Tibial nerve (tissue), 4 donors: Measurements from ENCODE around the gene BCL6. TPM values are rescaled to one million over a fixed set of nuclear protein-coding genes. Genes with fewer than 3 reads are reported as not detected.

Source experiments
- DNase-seq, 2 donors: peaks; one replicate each; pipeline ENCODE4 v3.0.0-alpha.2; 2019; ENCODE audit warnings: low spot score in 2 of 2
- H3K27ac ChIP-seq, 4 donors: fragments of 200-600 bp; sonication (generic) in 3 of 4; one replicate each; pipeline ENCODE4 v1.5.1; 2017 to 2019; ENCODE audit warnings: mild to moderate bottlenecking in 1 of 4
- H3K27me3 ChIP-seq, 2 donors: fragments of 200-600 bp; sonication (generic) in 1 of 2; one replicate each; pipeline versions ENCODE4 v1.5.1 to v1.6.0; 2017 to 2019
- H3K36me3 ChIP-seq, 3 donors: fragments of 200-600 bp; sonication (generic); one replicate each; pipeline ENCODE4 v1.5.1; 2018 to 2019
- H3K4me1 ChIP-seq, 4 donors: fragments of 200-600 bp; sonication (generic) in 3 of 4; one replicate each; pipeline ENCODE4 v1.5.1; 2017 to 2019
- H3K4me3 ChIP-seq, 4 donors: fragments of 200-600 bp; sonication (generic) in 3 of 4; one replicate each; pipeline ENCODE4 v1.5.1; 2017 to 2019; ENCODE audit warnings: mild to moderate bottlenecking in 1 of 4, moderate library complexity in 1 of 4
- H3K9me3 ChIP-seq, 4 donors: fragments of 200-600 bp; sonication (generic) in 3 of 4; one replicate each; pipeline ENCODE4 v1.5.1; 2017 to 2019
- EP300 ChIP-seq, 2 donors: sonication (generic); formaldehyde crosslinking; IDR thresholded peaks; one replicate each; pipeline ENCODE4 v1.6.1; 2017; ENCODE audit warnings: antibody characterized with exemption in 2 of 2, mild to moderate bottlenecking in 1 of 2
- POLR2A ChIP-seq, 2 donors: fragments of 450-650 bp; IDR thresholded peaks; one replicate each; pipeline ENCODE4 v1.6.1; 2017; ENCODE audit warnings: antibody characterized with exemption in 2 of 2, mild to moderate bottlenecking in 2 of 2, moderate library complexity in 2 of 2
- WGBS, 2 donors: methylation state at CpG; one replicate each; pipeline ENCODE4 v1.1.5; 2018; 5-methylcytosine and 5-hydroxymethylcytosine counted together
- total RNA-seq, 4 donors: library from RNA; depleted of rRNA; stranded (reverse); fragments of >200 nt; gene quantifications; one replicate each; pipeline ENCODE4 v1.1.0, GENCODE V29; 2016
- TF ChIP-seq, protein P1 (sequence below), 5 experiments: fragments of 200-600 bp in 3 of 5; fragments of 450-650 bp in 2 of 5; sonication (generic) in 3 of 5; IDR thresholded peaks; one replicate each; pipeline ENCODE4 v1.5.1; 2016 to 2019; ENCODE audit warnings: antibody characterized with exemption in 5 of 5, mild to moderate bottlenecking in 3 of 5, moderate library complexity in 2 of 5

The BCL6 gene
- total RNA-seq, 4 donors from 2014 or later, result 272 to 500 (median 305) TPM

DNA sequence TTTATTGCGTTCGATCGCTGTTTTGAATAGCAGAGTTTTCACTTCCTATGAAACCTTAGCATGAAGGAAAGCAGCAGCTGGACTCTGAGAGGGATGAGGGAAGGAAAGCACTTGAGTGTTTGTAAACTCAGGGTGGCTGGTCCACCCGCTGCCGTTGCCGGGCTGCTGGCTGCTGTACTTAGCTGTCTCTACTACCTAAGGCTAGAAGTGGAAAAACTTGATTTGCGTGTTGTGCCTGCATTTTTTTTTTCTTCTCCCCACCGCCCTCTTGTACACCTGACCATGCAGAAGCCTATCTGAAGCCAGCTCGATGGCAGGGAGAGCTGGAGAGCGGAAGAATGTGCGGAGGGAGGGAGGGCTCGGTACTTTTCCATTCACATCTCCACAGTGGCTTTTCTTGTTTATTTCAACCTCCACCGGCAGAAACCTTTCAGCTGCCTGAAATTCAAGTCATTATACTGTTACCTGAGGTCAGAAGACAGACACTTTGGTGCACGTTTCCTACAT is 4.8 kb upstream of the BCL6 start:
- Histone ChIP-seq H3K27me3 (no peaks in the 10 kb centered on the region), H3K4me1 (peaks cover 3 to 24% (median 16%) of the 10 kb centered on the region in 4 donors), H3K9me3 (no peaks in the 10 kb centered on the region), H3K27ac (peak overlapping the region in 1 of 4 donors; percentile 60), H3K36me3 (no peaks in the 10 kb centered on the region), H3K4me3 (peak overlapping the region in 1 of 4 donors; percentile 13)
- WGBS, 2 donors, result 62 to 68% methylated on average over 14 of the region's 14 CpGs
- TF ChIP-seq EP300 (IDR thresholded peaks at IDR 0.05) (no peak), POLR2A (IDR thresholded peaks at IDR 0.05) (no peak)
- TF ChIP-seq, protein P1, sequence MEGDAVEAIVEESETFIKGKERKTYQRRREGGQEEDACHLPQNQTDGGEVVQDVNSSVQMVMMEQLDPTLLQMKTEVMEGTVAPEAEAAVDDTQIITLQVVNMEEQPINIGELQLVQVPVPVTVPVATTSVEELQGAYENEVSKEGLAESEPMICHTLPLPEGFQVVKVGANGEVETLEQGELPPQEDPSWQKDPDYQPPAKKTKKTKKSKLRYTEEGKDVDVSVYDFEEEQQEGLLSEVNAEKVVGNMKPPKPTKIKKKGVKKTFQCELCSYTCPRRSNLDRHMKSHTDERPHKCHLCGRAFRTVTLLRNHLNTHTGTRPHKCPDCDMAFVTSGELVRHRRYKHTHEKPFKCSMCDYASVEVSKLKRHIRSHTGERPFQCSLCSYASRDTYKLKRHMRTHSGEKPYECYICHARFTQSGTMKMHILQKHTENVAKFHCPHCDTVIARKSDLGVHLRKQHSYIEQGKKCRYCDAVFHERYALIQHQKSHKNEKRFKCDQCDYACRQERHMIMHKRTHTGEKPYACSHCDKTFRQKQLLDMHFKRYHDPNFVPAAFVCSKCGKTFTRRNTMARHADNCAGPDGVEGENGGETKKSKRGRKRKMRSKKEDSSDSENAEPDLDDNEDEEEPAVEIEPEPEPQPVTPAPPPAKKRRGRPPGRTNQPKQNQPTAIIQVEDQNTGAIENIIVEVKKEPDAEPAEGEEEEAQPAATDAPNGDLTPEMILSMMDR (IDR thresholded peaks at IDR 0.05), result no peak
- no peak for DNase-seq

DNA sequence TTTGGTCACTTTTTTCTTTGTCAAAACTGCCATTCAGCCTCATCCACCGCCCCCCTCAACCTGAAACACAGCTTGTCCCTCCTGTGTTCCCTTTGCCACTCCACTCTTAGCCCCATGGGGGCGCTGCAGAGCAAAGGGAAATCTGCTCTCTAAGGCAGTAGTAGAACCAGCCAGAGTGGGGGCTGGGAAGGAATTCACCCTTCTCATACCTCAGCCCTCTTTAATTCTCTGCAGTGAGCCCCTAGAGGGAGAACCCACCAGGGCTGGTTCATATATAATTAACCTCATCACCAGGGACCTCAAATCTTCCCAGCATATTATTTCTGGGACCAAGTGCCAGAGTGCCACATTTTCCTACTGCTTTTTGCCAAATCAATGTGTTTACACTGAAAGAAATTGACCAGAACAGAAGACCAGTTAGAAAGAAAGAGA is 2.8 kb upstream of the BCL6 start:
- H3K27ac ChIP-seq, result peak overlapping the region; percentile 97 to 100 (median 98)
- no peaks in the 10 kb centered on the region for H3K36me3 ChIP-seq
- DNase-seq, result peak; percentile 96 to 99
- H3K4me1 ChIP-seq, result peaks cover 3 to 25% (median 16%) of the 10 kb centered on the region in 4 donors
- no peaks in the 10 kb centered on the region for H3K27me3 ChIP-seq
- H3K4me3 ChIP-seq, result no peak overlapping the region
- no peaks in the 10 kb centered on the region for H3K9me3 ChIP-seq
- WGBS, 2 donors, result 14 to 26% methylated on average over 2 of the region's 2 CpGs
- TF ChIP-seq, protein P1 (IDR thresholded peaks at IDR 0.05), result peak; percentile 93 to 96 (median 93)
- TF ChIP-seq EP300 (IDR thresholded peaks at IDR 0.05) (peak; percentile 58 to 81), POLR2A (IDR thresholded peaks at IDR 0.05) (no peak)

GRCh38 chr3:187747506-187747905 is 2.2 kb upstream of the BCL6 start:
- DNase-seq, result no peak
- H3K9me3 ChIP-seq, result no peaks in the 10 kb centered on the region
- no peak for TF ChIP-seq POLR2A (IDR thresholded peaks at IDR 0.05)
- TF ChIP-seq, protein P1 (IDR thresholded peaks at IDR 0.05), result no peak
- TF ChIP-seq EP300 (IDR thresholded peaks at IDR 0.05), result no peak
- H3K4me1 ChIP-seq, result peaks cover 3 to 31% (median 16%) of the 10 kb centered on the region in 4 donors
- peak overlapping the region in 3 of 4 donors; percentile 76 to 91 (median 85) for H3K4me3 ChIP-seq
- H3K36me3 ChIP-seq, result no peaks in the 10 kb centered on the region
- H3K27ac ChIP-seq, result peak overlapping the region; percentile 97 to 100 (median 98)
- H3K27me3 ChIP-seq, result no peaks in the 10 kb centered on the region
- WGBS, 2 donors, result 48 to 54% methylated on average over 5 of the region's 5 CpGs

DNA sequence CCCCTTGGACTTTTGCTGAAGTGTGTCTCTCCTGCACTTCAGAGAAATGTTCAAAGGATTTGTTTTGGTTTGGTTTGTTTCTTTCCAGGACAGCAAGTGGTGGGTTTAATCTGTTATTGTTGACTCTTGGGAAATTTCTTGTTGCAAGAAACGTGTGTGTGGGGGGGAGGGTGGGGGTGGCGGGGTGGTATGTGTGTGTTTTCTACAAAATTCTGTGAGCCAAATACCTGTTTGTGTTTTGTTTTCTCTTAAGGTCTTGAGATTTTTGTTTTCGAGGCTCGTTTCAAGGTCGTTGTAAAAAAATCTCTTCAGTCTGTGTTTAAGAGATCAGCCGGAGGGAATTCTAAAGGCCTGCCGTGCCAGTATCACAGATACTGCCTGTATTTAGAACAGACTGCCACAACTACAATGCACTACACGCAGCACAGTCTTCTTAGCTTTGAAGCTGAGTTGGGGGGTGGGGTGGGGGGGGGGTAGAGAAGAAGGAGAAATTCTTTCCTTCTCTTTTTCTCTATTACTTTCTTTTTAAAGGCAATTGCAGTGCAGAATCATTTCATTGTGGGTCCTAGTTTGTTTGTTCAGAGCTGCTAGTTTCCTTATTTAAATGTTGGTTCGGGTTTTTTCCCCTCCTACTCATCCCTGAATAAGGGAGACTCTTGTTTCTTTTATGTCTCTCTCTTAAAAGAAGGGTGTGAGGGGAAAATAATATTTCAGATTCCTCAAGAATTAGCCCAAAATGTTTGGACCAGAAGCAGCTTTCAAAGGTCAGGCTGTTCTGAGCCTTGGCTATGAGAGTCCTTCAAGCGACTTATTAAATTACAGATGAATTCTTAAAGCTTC is 1.4 kb upstream of the BCL6 start:
- H3K9me3 ChIP-seq, result no peaks in the 10 kb centered on the region
- WGBS, 2 donors, result 12 to 13% methylated on average over 10 of the region's 10 CpGs
- H3K4me3 ChIP-seq, result peak overlapping the region; percentile 76 to 91 (median 81)
- no peaks in the 10 kb centered on the region for H3K27me3 ChIP-seq
- H3K36me3 ChIP-seq, result no peaks in the 10 kb centered on the region
- H3K27ac ChIP-seq, result peak overlapping the region; percentile 97 to 100 (median 98)
- TF ChIP-seq POLR2A (IDR thresholded peaks at IDR 0.05), result no peak
- TF ChIP-seq, protein P1 (IDR thresholded peaks at IDR 0.05), result no peak
- peak in 1 of 2 donors; percentile 42 for TF ChIP-seq EP300 (IDR thresholded peaks at IDR 0.05)
- DNase-seq, result no peak
- H3K4me1 ChIP-seq, result peaks cover 3 to 36% (median 16%) of the 10 kb centered on the region in 4 donors

DNA sequence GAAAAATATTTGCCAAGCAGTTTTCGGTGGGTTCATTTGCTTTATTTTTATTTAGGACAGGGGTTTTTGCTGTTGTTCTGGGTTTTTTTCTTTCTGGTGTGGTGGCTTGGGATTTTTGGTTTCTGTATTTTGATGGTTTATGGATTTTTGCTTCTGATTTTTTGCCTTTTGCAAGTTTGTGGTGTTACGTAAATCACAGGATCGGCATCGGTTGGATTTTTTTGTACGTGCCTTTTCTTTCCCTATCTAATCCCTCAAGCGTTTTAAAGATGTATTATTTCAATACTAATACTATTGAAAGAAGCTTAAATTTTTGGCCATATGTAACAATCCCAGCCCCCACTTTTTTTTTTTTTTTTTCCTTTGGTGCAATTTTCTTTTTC is 782 bp upstream of the BCL6 start:
- no peaks in the 10 kb centered on the region for H3K27me3 ChIP-seq
- H3K27ac ChIP-seq, result peak overlapping the region; percentile 97 to 100 (median 98)
- peaks cover 3 to 36% (median 16%) of the 10 kb centered on the region in 4 donors for H3K4me1 ChIP-seq
- no peaks in the 10 kb centered on the region for H3K36me3 ChIP-seq
- DNase-seq, result no peak
- WGBS, 2 donors, result 2 to 5% methylated on average over 6 of the region's 6 CpGs
- peak overlapping the region; percentile 76 to 91 (median 81) for H3K4me3 ChIP-seq
- H3K9me3 ChIP-seq, result no peaks in the 10 kb centered on the region
- TF ChIP-seq, protein P1 (IDR thresholded peaks at IDR 0.05), result no peak
- no peak for TF ChIP-seq POLR2A (IDR thresholded peaks at IDR 0.05)
- no peak for TF ChIP-seq EP300 (IDR thresholded peaks at IDR 0.05)
